GM23248 (cell line): Measurements from ENCODE around the gene OMP.

Experiments
- EZH2 ChIP-seq: fragments of 200-600 bp; sonication (generic); IDR thresholded peaks from 2 replicates; pipeline ENCODE4 v1.6.1; 2018; ENCODE audit warnings: antibody characterized with exemption, mild to moderate bottlenecking; ENCODE audit not compliant: insufficient read depth, poor library complexity, severe bottlenecking
- EZH2phosphoT487 ChIP-seq: fragments of 200-600 bp; sonication (generic); IDR thresholded peaks from 2 replicates; pipeline ENCODE4 v1.6.1; 2018; ENCODE audit warnings: antibody characterized with exemption, moderate library complexity, mild to moderate bottlenecking, low read depth; ENCODE audit not compliant: insufficient read depth

GRCh38 chr11:77080643-77081210 is 21.9 kb upstream of the OMP start:
- TF ChIP-seq EZH2 (no peak), EZH2phosphoT487 (no peak)
